Measurements from ENCODE around the gene C1orf232.

The C1orf232 gene

DNA sequence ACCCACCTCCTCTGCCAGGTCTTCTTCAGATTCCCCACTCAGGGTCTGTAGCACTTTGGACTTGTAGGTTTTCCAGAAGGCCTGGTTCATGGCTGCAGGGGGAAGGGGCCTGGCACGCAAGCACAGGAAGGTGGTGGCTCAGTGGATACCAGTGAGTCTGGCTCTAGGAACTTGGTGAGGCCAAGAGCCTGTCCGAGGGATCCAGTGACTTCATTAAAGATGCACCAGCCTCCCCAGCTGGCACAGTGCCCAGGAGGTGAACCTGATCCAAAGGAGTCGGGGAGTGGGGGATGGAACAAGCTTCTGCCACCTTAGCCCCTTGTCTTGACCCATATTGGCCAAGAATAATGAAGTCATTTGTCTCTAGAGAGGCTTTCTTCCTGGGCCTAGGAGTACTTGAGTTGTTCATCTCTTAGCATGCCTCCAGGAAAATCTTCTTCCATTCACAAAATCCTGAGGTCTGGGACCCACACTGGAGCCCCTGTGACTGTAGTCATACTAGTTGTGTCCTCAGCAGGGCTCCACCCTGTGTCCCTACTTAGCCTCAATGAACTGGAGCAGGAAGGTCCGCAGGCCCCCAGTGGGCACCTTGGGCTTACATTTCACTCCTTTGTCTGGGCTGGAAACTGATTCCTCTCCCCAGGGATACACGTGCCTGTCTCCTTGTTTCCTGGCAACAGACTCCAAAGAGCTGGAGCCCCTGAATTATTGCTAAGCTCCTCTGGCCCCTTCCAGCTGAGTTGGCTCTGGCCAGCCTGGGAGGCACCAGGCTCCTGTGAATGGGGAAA lies at the start of gene C1orf232:
Gene C1orf232, minus strand, starts transcription at position 554 of the 788 bp plus-strand sequence. Its CDS starts 464 bp downstream, at position 90.
- DNase-seq (ENCODE audit: low read depth, low spot score): no peak

DNA sequence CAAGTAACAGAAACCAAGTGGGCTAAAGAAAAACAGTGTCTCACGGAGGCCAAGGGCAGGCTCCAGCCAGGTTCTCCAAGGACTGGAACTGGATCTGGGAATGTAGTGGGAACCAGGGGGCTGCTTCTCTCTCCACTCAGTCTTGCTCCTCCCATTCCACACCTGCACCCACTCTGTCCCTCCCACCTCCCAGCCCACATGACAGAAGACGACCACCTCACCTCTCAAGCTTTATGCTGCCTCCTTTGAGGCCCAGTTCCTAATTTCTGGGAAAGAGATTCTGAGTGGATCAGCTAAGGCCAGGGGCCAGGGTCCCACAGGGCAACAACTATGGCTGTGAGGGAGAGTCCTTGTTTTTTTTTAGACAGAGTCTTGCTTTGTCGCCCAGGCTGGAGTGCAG lies 46.5 kb upstream of the C1orf232 start:
- no peak for DNase-seq (ENCODE audit: low read depth, low spot score)

GRCh38 chr1:26213335-26213905 lies 44.7 kb upstream of the C1orf232 start:
- no peak for DNase-seq (ENCODE audit: low read depth, low spot score)

GRCh38 chr1:26212726-26213125 lies 44.0 kb upstream of the C1orf232 start:
- DNase-seq (ENCODE audit: low read depth, low spot score): no peak

DNA sequence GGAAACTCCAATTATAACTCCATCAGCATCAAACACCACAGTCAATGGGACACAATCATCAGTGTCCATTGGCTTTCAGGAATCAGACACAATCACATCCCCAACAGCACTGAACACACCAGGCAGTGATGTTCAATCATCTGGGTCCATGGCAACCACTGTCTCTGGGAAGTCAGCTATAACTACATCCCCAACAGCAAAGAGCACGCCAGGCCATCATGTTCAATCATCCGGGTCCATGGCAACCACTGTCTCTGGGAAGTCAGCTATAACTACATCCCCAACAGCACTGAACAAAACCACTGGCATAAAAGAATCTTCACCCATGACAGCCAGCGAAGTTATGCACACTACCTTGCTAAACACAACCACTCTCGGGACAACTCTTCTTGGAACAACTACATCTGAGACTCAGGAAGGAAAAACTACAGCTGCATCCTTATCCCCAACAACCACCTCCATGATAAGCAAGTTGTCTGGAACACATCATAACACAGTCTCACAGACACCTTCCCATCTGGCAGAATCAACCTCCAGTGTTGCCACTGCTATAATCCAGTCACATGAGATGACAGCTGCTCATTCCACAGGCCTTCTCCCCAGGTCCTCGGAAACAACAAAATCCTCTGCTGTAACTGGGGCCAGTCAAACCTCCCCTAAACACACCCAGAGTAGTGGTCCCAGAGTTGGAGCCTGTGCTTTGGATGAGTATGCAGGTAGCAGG lies 41.5 kb upstream of the C1orf232 start:
- no peak for DNase-seq (ENCODE audit: low read depth, low spot score)

DNA sequence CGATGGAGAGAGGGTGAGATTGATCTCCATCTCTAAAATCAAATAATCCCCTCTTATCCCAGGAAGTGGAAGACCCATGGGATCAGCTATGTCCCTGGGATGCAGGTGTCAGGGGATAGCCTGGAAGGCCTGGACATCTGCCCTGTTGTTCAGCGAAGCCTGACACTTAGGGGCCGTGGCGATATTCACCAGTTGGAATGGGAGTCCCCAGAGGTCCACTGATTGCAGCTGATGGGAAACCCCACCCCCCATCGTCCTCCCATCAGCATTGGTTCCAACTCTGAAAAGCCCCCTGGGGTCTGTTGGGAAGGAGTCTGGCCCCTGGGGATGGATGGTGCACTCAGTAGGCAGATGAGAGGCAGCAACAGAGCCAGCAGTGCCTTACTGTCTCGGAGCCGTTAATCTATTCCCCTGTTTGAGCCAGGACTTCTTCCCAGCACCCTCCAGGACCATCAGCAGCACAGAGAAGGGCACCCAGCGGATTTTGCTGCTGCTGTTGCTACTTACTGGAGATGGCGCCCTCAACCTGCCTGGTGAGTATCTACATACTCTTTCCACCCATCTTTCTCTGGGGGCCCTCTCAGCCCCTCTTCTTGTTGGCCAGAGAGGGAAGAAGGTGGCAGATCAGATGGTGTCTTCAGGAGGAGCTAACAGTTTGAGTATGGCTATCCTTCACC lies 35.0 kb upstream of the C1orf232 start:
- DNase-seq (ENCODE audit: low read depth, low spot score): no peak

DNA sequence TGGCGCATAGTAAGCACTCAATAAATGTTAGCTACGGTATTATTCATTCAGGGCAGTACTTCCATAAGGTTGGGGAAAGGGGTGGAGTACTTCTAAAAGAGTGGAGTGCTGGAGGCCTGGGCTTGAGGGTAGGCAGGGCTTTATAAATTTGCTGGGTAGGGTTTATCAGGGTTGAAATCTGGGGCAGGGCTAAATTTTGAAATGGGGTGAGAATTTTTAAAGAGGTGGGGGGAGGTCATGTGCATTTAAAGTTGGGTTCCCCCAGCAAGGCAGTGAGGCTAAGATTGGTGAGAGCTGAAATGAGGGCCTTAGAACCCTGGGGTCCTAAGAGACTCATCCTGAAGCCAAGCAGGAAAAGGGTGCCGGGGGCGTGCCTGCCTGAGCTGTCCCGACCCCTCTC lies 31.6 kb upstream of the C1orf232 start:
- DNase-seq (ENCODE audit: low read depth, low spot score): no peak

- no peak for DNase-seq (ENCODE audit: low read depth, low spot score)
Observed at GRCh38 chr1:26197813-26198212, 29.1 kb upstream of the C1orf232 start.

- no peak for DNase-seq (ENCODE audit: low read depth, low spot score)
Observed at GRCh38 chr1:26197301-26197700, 28.5 kb upstream of the C1orf232 start.

DNA sequence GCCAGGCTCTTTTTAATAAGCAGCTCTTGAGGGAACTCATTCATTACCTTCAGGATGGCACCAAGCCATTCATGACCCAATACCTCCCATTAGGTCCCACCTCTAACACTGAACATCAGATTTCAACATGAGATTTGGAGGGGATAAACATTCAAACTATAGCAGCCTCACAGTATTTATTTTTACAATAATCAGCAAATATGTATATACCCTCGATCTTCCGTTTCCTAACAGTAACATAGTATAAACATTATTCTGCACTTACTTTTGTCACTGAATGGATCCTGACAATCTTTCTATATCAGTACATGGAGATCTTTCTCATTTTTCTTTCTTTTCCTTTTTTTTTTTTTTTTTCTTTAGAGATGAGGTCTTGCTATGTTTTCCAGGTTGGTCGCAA lies 27.0 kb upstream of the C1orf232 start:
- no peak for DNase-seq (ENCODE audit: low read depth, low spot score)

GRCh38 chr1:26191739-26192138 lies 23.0 kb upstream of the C1orf232 start:
- DNase-seq (ENCODE audit: low read depth, low spot score): no peak

GRCh38 chr1:26190373-26190987 lies 21.7 kb upstream of the C1orf232 start, which contains the start of gene CATSPER4:
Gene CATSPER4, plus strand, starts transcription at chr1:26190602. Its CDS starts 26 bp downstream, at chr1:26190628.
- DNase-seq (ENCODE audit: low read depth, low spot score): no peak

DNA sequence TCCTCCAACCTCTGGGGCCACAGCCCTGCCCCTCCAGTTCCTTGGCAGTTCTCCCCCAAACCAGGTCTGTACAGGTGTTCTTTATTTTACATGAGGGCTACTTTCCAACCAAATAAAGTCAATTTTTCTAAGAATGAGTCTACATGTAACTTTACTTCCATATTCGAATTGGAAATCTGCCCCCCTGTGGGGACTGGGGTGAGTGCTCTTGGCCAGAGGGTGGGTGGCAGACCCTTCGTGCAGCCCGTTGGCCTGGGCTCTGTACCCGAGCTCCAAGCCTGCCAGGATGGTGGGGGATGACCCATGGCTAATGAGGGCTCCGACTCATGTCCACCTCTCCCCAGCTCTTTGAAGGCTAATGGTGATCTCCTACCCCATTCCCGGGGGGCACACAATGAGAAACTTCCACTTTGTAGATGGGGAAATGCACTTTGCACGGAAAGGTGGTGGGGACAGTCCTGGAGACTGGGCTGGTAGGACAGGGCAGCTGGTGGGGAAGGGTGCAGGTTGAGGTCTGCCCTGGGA lies 21.1 kb upstream of the C1orf232 start:
- DNase-seq (ENCODE audit: low read depth, low spot score): no peak

DNA sequence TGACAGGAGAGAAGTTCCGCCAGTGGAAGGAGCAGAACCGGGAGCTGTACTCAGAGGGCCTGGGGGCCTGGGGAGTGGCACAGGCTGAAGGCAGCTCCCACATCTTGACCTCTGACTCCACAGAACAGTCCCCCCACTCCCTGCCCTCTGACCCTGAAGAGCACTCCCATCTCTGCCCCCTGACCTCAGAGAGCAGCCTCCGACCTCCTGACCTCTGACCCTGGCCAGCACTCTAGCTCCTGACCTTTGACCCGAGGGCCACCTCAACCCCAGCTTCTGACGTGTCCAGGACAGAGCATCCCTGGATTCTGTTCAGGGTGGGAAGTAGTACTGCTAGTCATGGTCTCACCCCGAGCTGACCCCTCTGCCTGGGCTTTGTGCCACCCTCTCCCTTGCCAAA lies 20.6 kb upstream of the C1orf232 start:
- no peak for DNase-seq (ENCODE audit: low read depth, low spot score)

GRCh38 chr1:26188477-26188876 lies 19.7 kb upstream of the C1orf232 start:
- no peak for DNase-seq (ENCODE audit: low read depth, low spot score)

GRCh38 chr1:26187882-26188281 lies 19.1 kb upstream of the C1orf232 start:
- no peak for DNase-seq (ENCODE audit: low read depth, low spot score)

DNA sequence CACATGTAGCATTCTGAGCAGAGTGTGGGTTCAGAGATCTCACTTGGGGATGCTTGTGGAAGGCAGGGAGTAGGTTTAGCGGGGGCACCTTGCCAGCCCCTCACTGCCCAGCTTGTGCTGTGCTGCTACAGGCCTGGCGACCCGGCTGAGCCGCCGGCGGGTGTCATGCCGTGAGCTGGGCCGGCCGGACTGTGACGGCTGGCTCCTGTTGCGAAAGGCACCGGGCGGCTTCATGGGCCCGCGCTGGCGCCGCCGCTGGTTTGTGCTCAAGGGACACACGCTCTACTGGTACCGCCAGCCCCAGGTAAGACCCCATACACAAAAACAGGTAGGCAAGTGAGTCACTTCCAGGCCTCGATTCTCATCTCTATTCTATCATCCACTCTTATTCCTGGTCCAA lies 16.1 kb upstream of the C1orf232 start:
- DNase-seq (ENCODE audit: low read depth, low spot score): no peak

- no peak for DNase-seq (ENCODE audit: low read depth, low spot score)
Observed at GRCh38 chr1:26184086-26184485, 15.3 kb upstream of the C1orf232 start.

DNA sequence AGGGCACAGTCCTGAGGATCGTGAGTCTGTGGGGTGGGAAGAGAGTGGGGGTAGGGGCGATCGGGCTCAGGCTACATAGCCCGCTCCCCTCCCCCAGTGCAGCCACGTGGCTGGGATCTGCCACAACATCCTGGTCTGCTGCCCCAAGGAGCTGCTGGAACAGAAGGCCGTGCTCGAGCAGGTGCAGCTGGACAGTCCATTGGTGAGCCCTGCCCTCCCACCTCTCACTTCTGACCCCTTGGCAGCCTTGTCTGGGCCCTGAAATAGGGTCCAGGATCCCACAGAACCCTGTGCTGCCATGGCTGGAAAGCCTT lies 13.6 kb upstream of the C1orf232 start:
- no peak for DNase-seq (ENCODE audit: low read depth, low spot score)

GRCh38 chr1:26181586-26182382 lies 13.0 kb upstream of the C1orf232 start:
- no peak for DNase-seq (ENCODE audit: low read depth, low spot score)

DNA sequence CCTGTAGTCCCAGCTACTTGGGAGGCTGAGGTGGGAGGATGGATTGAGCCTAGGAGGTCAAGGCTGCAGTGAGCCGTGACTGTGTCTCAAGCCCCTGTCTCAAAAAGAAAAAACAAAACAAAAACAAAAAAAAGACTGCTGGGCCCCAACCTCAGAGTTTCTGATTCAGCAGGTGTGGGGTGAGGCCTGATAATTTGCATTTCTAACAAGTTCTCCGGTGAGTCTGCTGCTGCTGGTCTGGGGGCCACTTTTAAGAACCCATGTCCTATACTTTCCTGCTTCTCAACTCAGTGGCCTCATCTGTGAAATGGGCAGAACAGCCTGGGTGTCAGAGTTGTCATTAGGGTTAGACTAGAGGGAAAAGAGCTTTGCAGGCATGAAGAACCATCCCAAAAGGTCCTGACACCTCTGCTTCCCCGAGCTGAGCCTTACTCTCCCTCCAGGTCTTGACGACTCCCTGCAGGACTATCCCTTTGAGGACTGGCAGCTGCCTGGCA lies 11.3 kb upstream of the C1orf232 start:
- DNase-seq (ENCODE audit: low read depth, low spot score): no peak
